Measurements from ENCODE around the gene RFTN1. TPM values are rescaled to one million over a fixed set of nuclear protein-coding genes. Genes with fewer than 3 reads are reported as not detected.

The RFTN1 gene
- total and polyA plus RNA-seq, 9 of the 15 experiments (the other 6 are each of a cell fraction or from before 2014, with no cell fraction given): 0.08 to 0.51 (median 0.11) TPM; not detected in 6

DNA sequence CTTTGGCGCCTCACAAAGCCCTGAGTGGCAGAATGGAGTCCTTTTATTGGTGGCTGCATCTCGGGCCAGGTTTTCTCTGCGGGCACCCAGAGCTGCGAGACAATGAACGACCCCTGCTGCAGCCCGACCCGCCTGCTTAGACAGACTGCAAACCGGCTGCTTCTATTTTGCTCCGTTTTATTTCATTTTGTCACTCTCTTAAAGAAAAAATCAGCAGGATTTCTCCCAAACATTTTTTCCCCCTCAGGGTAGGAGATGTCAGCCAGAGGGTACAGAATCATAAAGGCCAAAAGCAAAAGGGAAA lies 183.7 kb downstream of the RFTN1 start:
- peaks cover 74% of the 10 kb centered on the region for H3K36me3 ChIP-seq (ENCODE audit: control insufficient read depth, insufficient read depth, low read length)
- 92% methylated on average over 9 of the region's 9 CpGs for WGBS (ENCODE audit: insufficient coverage, low coverage, missing lambda C conversion rate)
- POLR2A ChIA-PET: interaction anchor here (0.6 kb wide), 1 partner anchor 734 kb away, joined by 3 read pairs; no protein-coding TSS in a partner anchor
- no peaks in the 10 kb centered on the region for H3K27me3 ChIP-seq (ENCODE audit: control insufficient read depth in 2 of 2, insufficient read depth in 2 of 2, low read length in 2 of 2)
- no peak overlapping the region for H3K4me3 ChIP-seq
- DNase-seq (ENCODE audit: extremely low read depth in 1 of 4, low spot score in 3 of 4) (no peak), ATAC-seq (no peak), FAIRE-seq (no peak)
- in situ Hi-C loops (cut with MboI) (no loop called here), intact Hi-C loops (cut with micrococcal nuclease) (no loop called here)
- no peaks in the 10 kb centered on the region for H3K9me3 ChIP-seq (replicated peaks; ENCODE audit: control insufficient read depth, insufficient read depth, low read depth, low read length)
- no peaks in the 10 kb centered on the region for H3K79me2 ChIP-seq (ENCODE audit: control insufficient read depth, insufficient read depth, low read length)
- H3K9ac ChIP-seq (ENCODE audit: insufficient read depth in 1 of 2, low read depth in 2 of 2, low read length in 2 of 2): no peak overlapping the region
- no TSS peak for BruUV-seq (replicated peaks)
- H3K9me1 ChIP-seq (ENCODE audit: control insufficient read depth, insufficient read depth, low read length): no peaks in the 10 kb centered on the region
- H3K4me1 ChIP-seq (replicated peaks in 1 of 2; ENCODE audit: control insufficient read depth in 2 of 2, insufficient read depth in 2 of 2, low read length in 2 of 2): no peaks in the 10 kb centered on the region
- no peak overlapping the region for H2AFZ ChIP-seq (ENCODE audit: low read depth, low read length)
- H3K27ac ChIP-seq (ENCODE audit: extremely low read depth, low read depth, low read length): no peak overlapping the region
- TF ChIP-seq ZNF217 (CRISPR knock-in tag; IDR thresholded peaks at IDR 0.05) (no peak), RFX1 (IDR thresholded peaks at IDR 0.05) (peak; percentile 5; the same call in 1 of the 2 replicates), PHF21A (IDR thresholded peaks at IDR 0.05; ENCODE audit: borderline replicate concordance, low read depth) (no peak)
- CTCF ChIA-PET (ENCODE audit: low intra/inter-chr PET ratio): interaction anchor here (0.6 kb wide), 1 partner anchor 1217 kb away, joined by 5 read pairs; no protein-coding TSS in a partner anchor
- H4K20me1 ChIP-seq (replicated peaks; ENCODE audit: control insufficient read depth, insufficient read depth, low read length): no peaks in the 10 kb centered on the region
- H3K4me2 ChIP-seq (ENCODE audit: insufficient read depth, low read length): no peak overlapping the region

DNA sequence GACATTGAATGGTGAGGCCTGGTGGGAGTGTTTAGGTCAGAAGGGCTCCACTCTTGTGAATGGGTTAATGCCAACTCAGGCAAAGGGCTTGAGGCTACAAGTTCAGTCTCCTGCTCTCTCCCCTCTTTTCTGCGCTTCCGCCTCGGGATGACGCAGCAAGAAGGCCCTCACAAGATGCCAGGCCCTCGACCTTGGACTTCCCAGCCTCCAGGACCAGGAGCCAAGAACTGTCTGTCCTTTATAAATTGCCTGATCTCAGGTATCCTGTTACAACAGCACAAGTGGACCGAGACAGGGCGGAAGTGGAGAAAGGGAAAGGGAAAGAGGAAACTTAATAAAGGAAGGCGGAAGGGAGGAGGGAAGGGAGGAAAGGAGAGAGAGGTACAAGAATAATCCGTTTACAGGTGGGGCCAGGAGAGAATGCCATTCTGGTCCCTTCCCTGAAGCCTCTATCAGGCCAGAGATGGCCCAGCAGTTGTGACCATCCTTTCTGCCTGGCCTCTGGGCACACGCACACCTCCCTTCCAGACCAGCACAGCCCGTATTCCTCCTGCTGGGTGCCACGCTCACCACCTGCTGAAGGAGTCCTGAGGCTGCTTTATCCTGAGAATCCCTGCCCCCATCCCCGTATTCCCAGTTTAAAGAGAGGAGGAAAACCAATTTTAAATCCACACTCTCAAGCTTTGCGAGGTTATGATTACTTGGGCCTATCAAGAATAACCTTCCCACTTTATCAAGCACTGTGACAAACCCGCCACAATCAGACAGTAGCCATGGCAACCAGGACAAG lies 184.3 kb downstream of the RFTN1 start:
- intact Hi-C loops (cut with micrococcal nuclease): no loop called here
- no peak for ATAC-seq
- ChIA-PET POLR2A (no interaction called here), CTCF (ENCODE audit: low intra/inter-chr PET ratio) (no interaction called here)
- H3K4me3 ChIP-seq: no peak overlapping the region
- no peak overlapping the region for H3K9ac ChIP-seq (ENCODE audit: insufficient read depth in 1 of 2, low read depth in 2 of 2, low read length in 2 of 2)
- H3K4me1 ChIP-seq (replicated peaks in 1 of 2; ENCODE audit: control insufficient read depth in 2 of 2, insufficient read depth in 2 of 2, low read length in 2 of 2): no peaks in the 10 kb centered on the region
- DNase-seq (ENCODE audit: extremely low read depth in 1 of 4, low spot score in 3 of 4): no peak
- no TSS peak for BruUV-seq (replicated peaks)
- no peaks in the 10 kb centered on the region for H3K9me3 ChIP-seq (replicated peaks; ENCODE audit: control insufficient read depth, insufficient read depth, low read depth, low read length)
- in situ Hi-C loops (cut with MboI): no loop called here
- no peaks in the 10 kb centered on the region for H4K20me1 ChIP-seq (replicated peaks; ENCODE audit: control insufficient read depth, insufficient read depth, low read length)
- H2AFZ ChIP-seq (ENCODE audit: low read depth, low read length): no peak overlapping the region
- no peak overlapping the region for H3K27ac ChIP-seq (ENCODE audit: extremely low read depth, low read depth, low read length)
- no peaks in the 10 kb centered on the region for H3K79me2 ChIP-seq (ENCODE audit: control insufficient read depth, insufficient read depth, low read length)
- H3K27me3 ChIP-seq (ENCODE audit: control insufficient read depth in 2 of 2, insufficient read depth in 2 of 2, low read length in 2 of 2): no peaks in the 10 kb centered on the region
- FAIRE-seq: no peak
- WGBS (ENCODE audit: insufficient coverage, low coverage, missing lambda C conversion rate): 84% methylated on average over 13 of the region's 15 CpGs
- H3K4me2 ChIP-seq (ENCODE audit: insufficient read depth, low read length): no peak overlapping the region
- TF ChIP-seq, protein P1, sequence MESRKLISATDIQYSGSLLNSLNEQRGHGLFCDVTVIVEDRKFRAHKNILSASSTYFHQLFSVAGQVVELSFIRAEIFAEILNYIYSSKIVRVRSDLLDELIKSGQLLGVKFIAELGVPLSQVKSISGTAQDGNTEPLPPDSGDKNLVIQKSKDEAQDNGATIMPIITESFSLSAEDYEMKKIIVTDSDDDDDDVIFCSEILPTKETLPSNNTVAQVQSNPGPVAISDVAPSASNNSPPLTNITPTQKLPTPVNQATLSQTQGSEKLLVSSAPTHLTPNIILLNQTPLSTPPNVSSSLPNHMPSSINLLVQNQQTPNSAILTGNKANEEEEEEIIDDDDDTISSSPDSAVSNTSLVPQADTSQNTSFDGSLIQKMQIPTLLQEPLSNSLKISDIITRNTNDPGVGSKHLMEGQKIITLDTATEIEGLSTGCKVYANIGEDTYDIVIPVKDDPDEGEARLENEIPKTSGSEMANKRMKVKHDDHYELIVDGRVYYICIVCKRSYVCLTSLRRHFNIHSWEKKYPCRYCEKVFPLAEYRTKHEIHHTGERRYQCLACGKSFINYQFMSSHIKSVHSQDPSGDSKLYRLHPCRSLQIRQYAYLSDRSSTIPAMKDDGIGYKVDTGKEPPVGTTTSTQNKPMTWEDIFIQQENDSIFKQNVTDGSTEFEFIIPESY (CRISPR knock-in tag; IDR thresholded peaks at IDR 0.05): peak; percentile 83; the same call in 1 of the 2 replicates
- TF ChIP-seq RFX1 (IDR thresholded peaks at IDR 0.05): peak; percentile 72
- TF ChIP-seq MEIS2 (IDR thresholded peaks at IDR 0.05; ENCODE audit: partially characterized antibody): no peak
- TF ChIP-seq, protein P2, sequence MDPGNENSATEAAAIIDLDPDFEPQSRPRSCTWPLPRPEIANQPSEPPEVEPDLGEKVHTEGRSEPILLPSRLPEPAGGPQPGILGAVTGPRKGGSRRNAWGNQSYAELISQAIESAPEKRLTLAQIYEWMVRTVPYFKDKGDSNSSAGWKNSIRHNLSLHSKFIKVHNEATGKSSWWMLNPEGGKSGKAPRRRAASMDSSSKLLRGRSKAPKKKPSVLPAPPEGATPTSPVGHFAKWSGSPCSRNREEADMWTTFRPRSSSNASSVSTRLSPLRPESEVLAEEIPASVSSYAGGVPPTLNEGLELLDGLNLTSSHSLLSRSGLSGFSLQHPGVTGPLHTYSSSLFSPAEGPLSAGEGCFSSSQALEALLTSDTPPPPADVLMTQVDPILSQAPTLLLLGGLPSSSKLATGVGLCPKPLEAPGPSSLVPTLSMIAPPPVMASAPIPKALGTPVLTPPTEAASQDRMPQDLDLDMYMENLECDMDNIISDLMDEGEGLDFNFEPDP (CRISPR knock-in tag; IDR thresholded peaks at IDR 0.05): no peak
- peaks cover 71% of the 10 kb centered on the region for H3K36me3 ChIP-seq (ENCODE audit: control insufficient read depth, insufficient read depth, low read length)
- no peaks in the 10 kb centered on the region for H3K9me1 ChIP-seq (ENCODE audit: control insufficient read depth, insufficient read depth, low read length)
